ENCODE measurements around the gene FKBP8.

DNA sequence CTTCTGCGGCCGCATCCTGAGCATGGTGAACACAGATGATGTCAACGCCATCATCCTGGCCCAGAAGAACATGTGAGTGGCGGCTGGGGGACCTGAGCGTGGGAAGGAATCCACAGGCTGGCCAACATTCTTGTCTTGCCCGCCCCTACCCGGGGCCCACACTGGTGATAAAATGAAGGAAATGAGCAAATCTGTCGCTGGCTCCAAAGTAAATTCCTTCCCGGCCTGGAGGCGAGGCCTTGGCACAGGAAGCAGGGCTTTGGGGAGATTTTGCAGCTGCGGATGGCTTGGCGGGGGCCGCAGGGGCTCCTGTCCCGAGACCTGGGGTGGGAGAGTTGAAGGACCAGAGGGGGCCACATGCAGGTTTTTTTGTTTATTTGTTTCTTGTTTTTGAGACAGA lies 18.7 kb upstream of the FKBP8 start:
- no peak for TF ChIP-seq CTCF (IDR thresholded peaks at IDR 0.05)
- TF ChIP-seq POLR2A (IDR thresholded peaks at IDR 0.05) = no peak

Data from adrenal gland (tissue), 5 donors.